ENCODE results near the gene TNK2. TPM values are rescaled to one million over a fixed set of nuclear protein-coding genes. Genes with fewer than 3 reads are reported as not detected.

The TNK2 gene
- total RNA-seq, 6 experiments from 2014 or later, result 12.6 to 52.5 (median 25.3) TPM

DNA sequence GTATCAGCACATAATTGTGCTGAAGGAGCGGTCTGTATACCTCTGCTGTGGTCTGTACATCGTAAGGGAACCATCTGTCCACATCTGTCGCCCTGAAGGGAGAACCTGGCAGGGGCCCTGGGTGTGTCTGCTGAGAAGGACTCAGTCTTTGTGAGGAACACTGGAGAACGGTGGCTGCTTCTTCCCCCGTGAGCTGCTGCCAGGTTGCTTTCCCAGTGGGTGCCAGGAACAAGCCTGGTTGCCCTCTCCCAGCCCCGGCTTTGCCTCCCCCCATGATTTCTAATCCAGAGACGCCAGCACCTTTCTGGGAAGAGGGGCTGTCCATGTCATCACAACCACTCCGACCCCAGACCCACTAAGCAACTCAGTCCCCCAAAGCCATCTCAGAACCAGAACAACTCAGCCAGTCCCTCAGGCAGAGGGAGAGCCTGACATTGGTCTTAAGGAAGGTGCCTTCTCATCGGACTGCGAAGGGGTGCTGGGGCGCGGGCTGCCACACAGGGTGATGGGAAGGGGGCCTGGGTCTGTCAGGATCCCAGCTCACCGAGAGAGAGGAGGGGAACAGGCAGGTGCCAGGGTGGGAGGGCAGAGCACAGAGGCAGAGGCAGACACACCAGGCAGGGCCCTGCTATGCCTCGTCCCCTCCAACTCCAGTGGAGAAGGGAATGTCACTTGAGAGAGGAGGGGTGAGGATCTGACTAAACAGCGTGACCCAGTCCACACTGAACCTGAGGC lies 8.5 kb downstream of the TNK2 start:
- H3K36me3 ChIP-seq, result no peaks in the 10 kb centered on the region
- H3K4me3 ChIP-seq, result no peak overlapping the region
- H3K27ac ChIP-seq, result no peak overlapping the region
- WGBS (ENCODE audit: insufficient coverage, low coverage, low lambda C conversion rate, missing lambda C conversion rate), result 87% methylated on average over 4 of the region's 15 CpGs
- TF ChIP-seq, protein P1, sequence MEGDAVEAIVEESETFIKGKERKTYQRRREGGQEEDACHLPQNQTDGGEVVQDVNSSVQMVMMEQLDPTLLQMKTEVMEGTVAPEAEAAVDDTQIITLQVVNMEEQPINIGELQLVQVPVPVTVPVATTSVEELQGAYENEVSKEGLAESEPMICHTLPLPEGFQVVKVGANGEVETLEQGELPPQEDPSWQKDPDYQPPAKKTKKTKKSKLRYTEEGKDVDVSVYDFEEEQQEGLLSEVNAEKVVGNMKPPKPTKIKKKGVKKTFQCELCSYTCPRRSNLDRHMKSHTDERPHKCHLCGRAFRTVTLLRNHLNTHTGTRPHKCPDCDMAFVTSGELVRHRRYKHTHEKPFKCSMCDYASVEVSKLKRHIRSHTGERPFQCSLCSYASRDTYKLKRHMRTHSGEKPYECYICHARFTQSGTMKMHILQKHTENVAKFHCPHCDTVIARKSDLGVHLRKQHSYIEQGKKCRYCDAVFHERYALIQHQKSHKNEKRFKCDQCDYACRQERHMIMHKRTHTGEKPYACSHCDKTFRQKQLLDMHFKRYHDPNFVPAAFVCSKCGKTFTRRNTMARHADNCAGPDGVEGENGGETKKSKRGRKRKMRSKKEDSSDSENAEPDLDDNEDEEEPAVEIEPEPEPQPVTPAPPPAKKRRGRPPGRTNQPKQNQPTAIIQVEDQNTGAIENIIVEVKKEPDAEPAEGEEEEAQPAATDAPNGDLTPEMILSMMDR (IDR thresholded peaks at IDR 0.05), result no peak
- TF ChIP-seq POLR2A (IDR thresholded peaks at IDR 0.05), result no peak
- no peaks in the 10 kb centered on the region for H3K9me3 ChIP-seq
- H3K27me3 ChIP-seq, result no peaks in the 10 kb centered on the region
- peak in 1 of 3 donors; percentile 45 for DNase-seq
- no peak for ATAC-seq
- peaks cover 0 to 25% (median 10%) of the 10 kb centered on the region in 4 donors for H3K4me1 ChIP-seq
- intact Hi-C loops (cut with DNase I), result loop anchor here in 1 of 2 donors (5.0 kb wide), 1 partner anchor 38 kb away; no protein-coding TSS in a partner anchor

DNA sequence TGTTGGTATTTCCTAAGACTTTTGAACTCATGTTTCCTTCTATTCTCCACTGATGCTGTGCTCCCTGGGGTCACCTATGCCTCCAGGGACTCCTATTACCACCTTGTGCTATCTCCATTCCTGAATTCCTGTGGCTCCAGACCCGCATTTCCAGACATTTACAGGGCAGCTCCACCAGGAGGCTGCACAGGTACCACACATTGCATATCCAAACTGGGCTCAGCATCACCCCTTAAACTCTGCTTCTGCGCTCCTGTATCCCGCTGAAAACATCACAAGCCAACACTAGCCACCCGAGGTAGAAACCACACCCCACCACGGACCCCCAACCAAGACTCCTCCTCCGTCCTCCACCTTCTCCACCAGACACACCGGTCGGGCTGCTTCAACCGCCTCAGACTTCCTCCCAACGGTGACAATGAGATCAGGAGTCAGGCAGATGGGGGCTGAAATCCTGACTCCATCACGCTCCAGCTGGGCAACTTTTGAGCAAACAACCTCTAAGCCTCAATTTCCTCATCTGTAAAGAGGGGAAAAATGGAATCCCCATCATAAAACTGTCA lies 10.4 kb downstream of the TNK2 start:
- intact Hi-C loops (cut with DNase I), result loop anchor here in 1 of 2 donors (5.0 kb wide), 1 partner anchor 36 kb away; no protein-coding TSS in a partner anchor
- no peaks in the 10 kb centered on the region for H3K27me3 ChIP-seq
- no peak for ATAC-seq
- 74% methylated on average over 10 of the region's 11 CpGs for WGBS (ENCODE audit: insufficient coverage, low coverage, low lambda C conversion rate, missing lambda C conversion rate)
- H3K27ac ChIP-seq, result no peak overlapping the region
- no peaks in the 10 kb centered on the region for H3K9me3 ChIP-seq
- no peak for TF ChIP-seq POLR2A (IDR thresholded peaks at IDR 0.05)
- TF ChIP-seq, protein P1 (IDR thresholded peaks at IDR 0.05), result no peak
- DNase-seq, result peak in 1 of 3 donors; percentile 47
- H3K36me3 ChIP-seq, result no peaks in the 10 kb centered on the region
- H3K4me1 ChIP-seq, result peaks cover 0 to 25% (median 11%) of the 10 kb centered on the region in 4 donors
- no peak overlapping the region for H3K4me3 ChIP-seq

DNA sequence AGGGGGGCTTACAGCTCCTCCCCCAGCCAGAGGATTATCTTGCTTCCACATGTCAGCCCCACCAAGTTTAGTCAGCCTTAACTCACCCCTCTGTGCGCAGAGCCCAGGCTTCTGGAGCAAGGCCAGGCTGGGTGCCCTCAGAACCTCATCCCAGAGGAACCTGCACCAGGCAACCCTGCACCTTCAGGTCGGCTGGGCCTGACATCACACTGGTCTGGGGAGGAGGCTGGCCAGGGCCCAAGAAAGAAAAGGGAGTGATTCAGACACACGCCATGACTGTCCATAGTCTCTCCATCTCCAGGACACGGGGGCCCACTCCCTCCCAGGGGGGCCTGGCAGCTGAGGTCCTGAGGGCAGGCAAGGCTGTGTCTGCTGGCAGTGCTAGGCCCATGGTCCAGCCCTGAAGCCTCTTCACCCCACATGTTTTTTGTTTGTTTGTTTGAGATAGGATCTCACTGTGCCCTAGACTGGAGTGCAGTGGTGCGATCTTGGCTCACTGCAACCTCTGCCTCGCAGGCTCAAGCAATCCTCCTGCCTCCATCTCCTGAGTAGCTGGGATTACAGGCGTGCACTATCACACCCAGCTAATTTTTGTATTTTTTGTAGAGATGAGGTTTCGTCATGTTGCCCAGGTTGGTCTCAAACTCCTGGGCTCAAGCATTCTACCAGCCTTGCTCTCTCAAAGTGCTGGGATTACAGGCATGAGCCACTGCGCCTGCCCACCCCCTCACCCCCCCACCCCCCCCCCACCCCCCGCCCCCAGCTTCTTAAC lies 11.1 kb downstream of the TNK2 start:
- H3K27me3 ChIP-seq, result no peaks in the 10 kb centered on the region
- H3K36me3 ChIP-seq, result no peaks in the 10 kb centered on the region
- intact Hi-C loops (cut with DNase I), result loop anchor here in 1 of 2 donors (5.0 kb wide), 1 partner anchor 35 kb away; no protein-coding TSS in a partner anchor
- H3K4me1 ChIP-seq, result peaks cover 0 to 28% (median 14%) of the 10 kb centered on the region in 4 donors
- TF ChIP-seq, protein P1 (IDR thresholded peaks at IDR 0.05), result no peak
- TF ChIP-seq POLR2A (IDR thresholded peaks at IDR 0.05), result no peak
- H3K9me3 ChIP-seq, result no peaks in the 10 kb centered on the region
- ATAC-seq, result no peak
- peak in 2 of 3 donors; percentile 54 to 55 for DNase-seq
- 50% methylated on average over 6 of the region's 10 CpGs for WGBS (ENCODE audit: insufficient coverage, low coverage, low lambda C conversion rate, missing lambda C conversion rate)
- H3K27ac ChIP-seq, result peak overlapping the region; percentile 33 to 78 (median 58)
- H3K4me3 ChIP-seq, result no peak overlapping the region

DNA sequence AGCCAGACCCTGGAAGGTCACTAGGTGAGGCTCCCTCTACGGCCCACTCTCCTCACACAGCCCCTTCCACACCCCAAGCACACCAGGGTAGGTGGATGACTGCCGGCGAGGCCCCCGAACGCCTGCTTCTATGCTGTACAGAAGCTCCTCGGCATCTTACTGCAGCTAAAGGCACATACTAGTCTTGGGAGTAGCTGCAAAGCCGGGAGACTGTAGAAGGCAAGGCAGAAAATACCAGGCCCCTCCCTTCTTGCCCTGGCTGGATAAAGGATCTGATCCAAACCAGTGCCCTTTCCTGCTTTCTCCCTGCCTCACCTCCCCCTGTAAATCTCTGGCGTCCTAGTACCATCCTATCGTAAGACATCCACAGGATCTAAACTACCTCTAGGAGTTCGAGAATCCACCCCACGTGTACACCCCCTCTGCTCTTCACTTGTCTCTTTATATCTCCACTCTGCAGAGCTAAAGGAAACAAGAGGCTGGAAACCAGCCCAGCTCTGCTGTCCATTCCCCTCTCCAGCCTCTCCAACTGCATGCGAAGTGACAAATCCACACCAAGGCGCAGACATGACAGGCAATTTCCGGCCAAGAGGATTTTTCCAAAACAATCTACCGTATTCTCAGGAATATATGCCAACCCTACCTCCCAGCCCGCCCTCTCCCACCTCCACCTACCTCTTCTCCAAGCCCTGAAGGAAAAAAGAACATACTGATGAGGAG lies 11.8 kb downstream of the TNK2 start:
- peaks cover 0 to 34% (median 15%) of the 10 kb centered on the region in 4 donors for H3K4me1 ChIP-seq
- H3K9me3 ChIP-seq, result no peaks in the 10 kb centered on the region
- intact Hi-C loops (cut with DNase I), result loop anchor here in 1 of 2 donors (5.0 kb wide), 1 partner anchor 34 kb away; no protein-coding TSS in a partner anchor
- DNase-seq, result peak in 2 of 3 donors; percentile 49 to 52
- H3K36me3 ChIP-seq, result no peaks in the 10 kb centered on the region
- H3K27ac ChIP-seq, result peak overlapping the region; percentile 58 to 78 (median 70)
- peak in 3 of 4 donors; percentile 20 to 33 (median 29) for ATAC-seq
- H3K4me3 ChIP-seq, result peak overlapping the region; percentile 48 to 70 (median 66)
- WGBS (ENCODE audit: insufficient coverage, low coverage, low lambda C conversion rate, missing lambda C conversion rate), result 43% methylated on average over 13 of the region's 16 CpGs
- no peaks in the 10 kb centered on the region for H3K27me3 ChIP-seq
- TF ChIP-seq, protein P1 (IDR thresholded peaks at IDR 0.05), result no peak
- TF ChIP-seq POLR2A (IDR thresholded peaks at IDR 0.05), result no peak
